ENCODE results near the gene DYRK3. TPM values are rescaled to one million over a fixed set of nuclear protein-coding genes. Genes with fewer than 3 reads are reported as not detected.
A peak's percentile ranks its signal among the peaks of the same experiment; 100 is the strongest.

Gene DYRK3
- total and polyA plus RNA-seq, 9 of the 15 experiments (the other 6 are each of a cell fraction or from before 2014, with no cell fraction given): 4.5 to 33.7 (median 25.7) TPM

DNA sequence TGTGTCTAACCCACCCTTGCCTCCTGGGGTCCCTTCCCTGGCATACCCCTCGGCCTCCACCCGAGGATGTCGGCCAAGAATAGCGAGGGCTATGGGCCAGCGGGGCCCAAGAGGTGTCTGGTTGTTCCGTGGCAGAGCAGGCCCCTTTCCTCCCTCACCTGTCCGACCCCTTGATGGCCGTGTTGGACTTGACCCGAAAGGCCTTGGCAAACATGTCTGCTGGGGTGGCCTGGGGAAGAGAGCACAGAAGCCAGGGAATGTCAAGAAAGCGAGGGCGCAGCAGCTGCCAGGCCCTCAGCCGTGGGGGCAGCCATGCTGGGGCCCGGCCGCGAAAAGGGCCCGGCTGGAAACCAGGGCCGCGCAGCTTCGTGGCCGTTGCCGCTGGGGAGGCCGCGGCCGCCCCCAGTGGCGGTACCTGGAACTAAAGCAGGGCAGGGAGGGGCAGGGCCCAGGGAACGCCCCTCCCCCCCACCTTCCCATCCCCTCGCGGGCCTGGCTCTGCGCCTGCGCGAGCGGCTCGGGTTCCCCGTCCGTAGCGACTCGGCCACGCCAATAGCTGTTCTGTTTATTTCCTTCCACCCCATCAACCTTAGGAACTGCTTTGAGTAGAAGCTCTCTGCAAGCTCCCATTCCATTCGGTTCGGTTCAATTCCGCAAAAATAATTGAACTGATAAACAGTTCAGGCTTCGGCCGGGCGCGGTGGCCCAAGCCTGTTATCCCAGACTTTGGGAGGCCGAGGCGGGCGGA is 23.0 kb upstream of the DYRK3 start, which contains the start of gene EIF2D (continued):
- TF ChIP-seq, protein P1, sequence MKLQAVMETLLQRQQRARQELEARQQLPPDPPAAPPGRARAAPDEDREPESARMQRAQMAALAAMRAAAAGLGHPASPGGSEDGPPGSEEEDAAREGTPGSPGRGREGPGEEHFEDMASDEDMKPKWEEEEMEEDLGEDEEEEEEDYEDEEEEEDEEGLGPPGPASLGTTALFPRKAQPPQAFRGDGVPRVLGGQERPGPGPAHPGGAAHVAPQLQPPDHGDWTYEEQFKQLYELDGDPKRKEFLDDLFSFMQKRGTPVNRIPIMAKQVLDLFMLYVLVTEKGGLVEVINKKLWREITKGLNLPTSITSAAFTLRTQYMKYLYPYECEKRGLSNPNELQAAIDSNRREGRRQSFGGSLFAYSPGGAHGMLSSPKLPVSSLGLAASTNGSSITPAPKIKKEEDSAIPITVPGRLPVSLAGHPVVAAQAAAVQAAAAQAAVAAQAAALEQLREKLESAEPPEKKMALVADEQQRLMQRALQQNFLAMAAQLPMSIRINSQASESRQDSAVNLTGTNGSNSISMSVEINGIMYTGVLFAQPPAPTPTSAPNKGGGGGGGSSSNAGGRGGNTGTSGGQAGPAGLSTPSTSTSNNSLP (IDR thresholded peaks at IDR 0.05; ENCODE audit: borderline replicate concordance, low read depth, low read length): no peak
- TF ChIP-seq, protein P2, sequence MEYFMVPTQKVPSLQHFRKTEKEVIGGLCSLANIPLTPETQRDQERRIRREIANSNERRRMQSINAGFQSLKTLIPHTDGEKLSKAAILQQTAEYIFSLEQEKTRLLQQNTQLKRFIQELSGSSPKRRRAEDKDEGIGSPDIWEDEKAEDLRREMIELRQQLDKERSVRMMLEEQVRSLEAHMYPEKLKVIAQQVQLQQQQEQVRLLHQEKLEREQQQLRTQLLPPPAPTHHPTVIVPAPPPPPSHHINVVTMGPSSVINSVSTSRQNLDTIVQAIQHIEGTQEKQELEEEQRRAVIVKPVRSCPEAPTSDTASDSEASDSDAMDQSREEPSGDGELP (CRISPR knock-in tag; IDR thresholded peaks at IDR 0.05; ENCODE audit: borderline replicate concordance): peak; percentile 97
- TF ChIP-seq TSC22D4 (tag; IDR thresholded peaks at IDR 0.05): no peak
- TF ChIP-seq NONO (IDR thresholded peaks at IDR 0.05; ENCODE audit: low read depth in 2 of 2, low read length in 1 of 2): peak; percentile 88 to 96
- no peak for TF ChIP-seq FOXJ3 (CRISPR knock-in tag; IDR thresholded peaks at IDR 0.05)
- peak; percentile 99 for TF ChIP-seq POLR2A (conservative IDR thresholded peaks at IDR 0.05)
- peak; percentile 99 for TF ChIP-seq CXXC5 (CRISPR knock-in tag; IDR thresholded peaks at IDR 0.05)
- TF ChIP-seq MCM3 (IDR thresholded peaks at IDR 0.05): no peak
- no peak for TF ChIP-seq ZNF707 (CRISPR knock-in tag; conservative IDR thresholded peaks at IDR 0.05)
- peak in 1 of 2 experiments; percentile 98; a peak in 2 of 4 replicates for TF ChIP-seq TRIM24 (IDR thresholded peaks at IDR 0.05)
- no peak for TF ChIP-seq CEBPB (tag; IDR thresholded peaks at IDR 0.05)
- no peak for TF ChIP-seq RFX7 (CRISPR knock-in tag; IDR thresholded peaks at IDR 0.05)
- TF ChIP-seq UBTF (IDR thresholded peaks at IDR 0.05; ENCODE audit: borderline replicate concordance in 1 of 2, low read depth in 2 of 2, low read length in 2 of 2): peak in 1 of 2 experiments; percentile 84; a peak in 2 of 4 replicates
- peak; percentile 66; the same call in 1 of the 2 replicates for TF ChIP-seq OTX1 (CRISPR knock-in tag; IDR thresholded peaks at IDR 0.05)
- no peak for TF ChIP-seq NFYB (IDR thresholded peaks at IDR 0.05; ENCODE audit: extremely low read depth, insufficient read length)
- peak; percentile 93 for TF ChIP-seq TCF7 (IDR thresholded peaks at IDR 0.05; ENCODE audit: borderline replicate concordance)
- no peak for TF ChIP-seq HMG20B (CRISPR knock-in tag; IDR thresholded peaks at IDR 0.05)
- TF ChIP-seq GABPB1 (CRISPR knock-in tag; IDR thresholded peaks at IDR 0.05): peak; percentile 98
- TF ChIP-seq, protein P3, sequence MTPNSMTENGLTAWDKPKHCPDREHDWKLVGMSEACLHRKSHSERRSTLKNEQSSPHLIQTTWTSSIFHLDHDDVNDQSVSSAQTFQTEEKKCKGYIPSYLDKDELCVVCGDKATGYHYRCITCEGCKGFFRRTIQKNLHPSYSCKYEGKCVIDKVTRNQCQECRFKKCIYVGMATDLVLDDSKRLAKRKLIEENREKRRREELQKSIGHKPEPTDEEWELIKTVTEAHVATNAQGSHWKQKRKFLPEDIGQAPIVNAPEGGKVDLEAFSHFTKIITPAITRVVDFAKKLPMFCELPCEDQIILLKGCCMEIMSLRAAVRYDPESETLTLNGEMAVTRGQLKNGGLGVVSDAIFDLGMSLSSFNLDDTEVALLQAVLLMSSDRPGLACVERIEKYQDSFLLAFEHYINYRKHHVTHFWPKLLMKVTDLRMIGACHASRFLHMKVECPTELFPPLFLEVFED (CRISPR knock-in tag; conservative IDR thresholded peaks at IDR 0.05): 0 out of 2 replicates have a peak, but pooled peaks have one; percentile 10
- 0 out of 2 replicates have a peak, but pooled peaks have one; percentile 54 for TF ChIP-seq MYNN (IDR thresholded peaks at IDR 0.05)
- TF ChIP-seq MYNN (CRISPR knock-in tag; IDR thresholded peaks at IDR 0.05): no peak
- TF ChIP-seq CHD4 (IDR thresholded peaks at IDR 0.05; ENCODE audit: insufficient read depth, insufficient replicate concordance, low read depth, low read length, poor library complexity, severe bottlenecking): no peak
- TF ChIP-seq TEAD4 (IDR thresholded peaks at IDR 0.05; ENCODE audit: low read length): peak; percentile 49
- TF ChIP-seq TEAD4 (CRISPR knock-in tag; IDR thresholded peaks at IDR 0.05; ENCODE audit: borderline replicate concordance): no peak
